NCI-H748 (cell line): ENCODE data around the gene LCN12.

Source experiments
- DNase-seq: peaks from one replicate; lab custom pipeline; 2025; ENCODE audit not compliant: unreplicated experiment; lab: John Stamatoyannopoulos, UW

The LCN12 gene

GRCh38 chr9:136926749-136927148 lies 25.3 kb upstream of the LCN12 start:
- DNase-seq, result no peak

GRCh38 chr9:136927343-136928271 lies 24.5 kb upstream of the LCN12 start:
- no peak for DNase-seq

GRCh38 chr9:136928591-136928990 lies 23.5 kb upstream of the LCN12 start:
- no peak for DNase-seq

- DNase-seq, result no peak
These were observed 22.1 kb upstream of the LCN12 start for GRCh38 chr9:136930014-136930413.

- no peak for DNase-seq
These were observed 20.4 kb upstream of the LCN12 start for GRCh38 chr9:136931611-136932130.

GRCh38 chr9:136934277-136934676 lies 17.8 kb upstream of the LCN12 start:
- DNase-seq, result no peak

- DNase-seq, result no peak
These were observed 16.4 kb upstream of the LCN12 start for GRCh38 chr9:136935651-136936050.

- no peak for DNase-seq
These were observed 15.4 kb upstream of the LCN12 start for GRCh38 chr9:136936645-136937170.

- DNase-seq, result no peak
These were observed 14.7 kb upstream of the LCN12 start for GRCh38 chr9:136937186-136938001.

GRCh38 chr9:136939431-136939995 lies 12.6 kb upstream of the LCN12 start:
- DNase-seq, result no peak

- no peak for DNase-seq
These were observed 12.0 kb upstream of the LCN12 start for GRCh38 chr9:136939996-136940525.

GRCh38 chr9:136940526-136941230 lies 11.4 kb upstream of the LCN12 start:
- DNase-seq, result no peak

- no peak for DNase-seq
These were observed 10.6 kb upstream of the LCN12 start for GRCh38 chr9:136941231-136942111.

- no peak for DNase-seq
These were observed 9.8 kb upstream of the LCN12 start for GRCh38 chr9:136942112-136942880.

- no peak for DNase-seq
These were observed 9.2 kb upstream of the LCN12 start for GRCh38 chr9:136942881-136943230.

GRCh38 chr9:136943291-136944211 lies 8.5 kb upstream of the LCN12 start:
- peak; percentile 53 for DNase-seq

GRCh38 chr9:136944212-136944518 lies 7.9 kb upstream of the LCN12 start:
- no peak for DNase-seq
